Mesenchymal stem cell (in vitro differentiated cells and primary cell): ENCODE data around the gene LPP.
A peak's percentile ranks its signal among the peaks of the same experiment; 100 is the strongest.

Experiments used
- DNase-seq: peaks from one replicate; pipeline ENCODE4 v3.0.0-alpha.2; 2013
- H2AFZ ChIP-seq: one replicate; pipeline ENCODE4 v1.6.1; 2013; ENCODE audit warnings: low read depth, mild to moderate bottlenecking, control low read depth, inconsistent platforms, low read length, moderate library complexity
- H2AK5ac ChIP-seq: 2 replicates; pipeline ENCODE4 v1.6.1; 2013; ENCODE audit warnings: low read length, moderate library complexity, mild to moderate bottlenecking, inconsistent platforms; ENCODE audit not compliant: severe bottlenecking
- H2BK120ac ChIP-seq: one replicate; pipeline ENCODE4 v1.6.1; 2013; ENCODE audit warnings: low read depth, mild to moderate bottlenecking, inconsistent platforms, low read length, moderate library complexity
- H2BK12ac ChIP-seq, 2 experiments: one replicate each; pipeline ENCODE4 v1.6.1; 2013; ENCODE audit warnings: inconsistent platforms in 2 of 2, low read length in 2 of 2, mild to moderate bottlenecking in 2 of 2, moderate library complexity in 2 of 2, control low read depth in 1 of 2
- H2BK15ac ChIP-seq: one replicate; pipeline ENCODE4 v1.6.1; 2013; ENCODE audit warnings: mild to moderate bottlenecking, low read depth, inconsistent platforms; ENCODE audit not compliant: poor library complexity, severe bottlenecking
- H2BK5ac ChIP-seq: 2 replicates; pipeline ENCODE4 v1.6.1; 2013; ENCODE audit warnings: low read depth, mild to moderate bottlenecking, low read length, control low read depth, inconsistent platforms; ENCODE audit not compliant: poor library complexity, severe bottlenecking
- H3K14ac ChIP-seq, 2 experiments: one replicate each; pipeline ENCODE4 v1.6.1; 2013; ENCODE audit warnings: inconsistent platforms in 2 of 2, low read length in 2 of 2, control low read depth in 1 of 2, mild to moderate bottlenecking in 1 of 2, moderate library complexity in 1 of 2
- H3K18ac ChIP-seq, 2 experiments: one replicate each; pipeline ENCODE4 v1.6.1; 2013; ENCODE audit warnings: inconsistent platforms in 2 of 2, low read length in 2 of 2, control low read depth in 1 of 2, low read depth in 1 of 2, mild to moderate bottlenecking in 1 of 2
- H3K23ac ChIP-seq, 2 experiments: one replicate each; pipeline ENCODE4 v1.6.1; 2013; ENCODE audit warnings: inconsistent platforms in 2 of 2, low read length in 2 of 2, mild to moderate bottlenecking in 2 of 2, moderate library complexity in 2 of 2, control low read depth in 1 of 2
- H3K27ac ChIP-seq: 2 replicates; pipeline ENCODE4 v1.5.1; 2013; ENCODE audit warnings: mild to moderate bottlenecking, moderate library complexity, low read length, control low read depth, inconsistent platforms; ENCODE audit not compliant: poor library complexity, severe bottlenecking
- H3K27me3 ChIP-seq, 2 experiments: 2 replicates each; pipeline versions ENCODE4 v1.6.1 to v1.7.0; 2013; ENCODE audit warnings: low read length in 2 of 2, mild to moderate bottlenecking in 2 of 2, moderate library complexity in 2 of 2, control low read depth in 1 of 2, inconsistent platforms in 1 of 2; ENCODE audit not compliant: control insufficient read depth in 1 of 2, insufficient read depth in 1 of 2
- H3K36me3 ChIP-seq, 2 experiments: 2 replicates each; pipeline versions ENCODE4 v1.6.1 to v1.7.0; 2013; ENCODE audit warnings: low read length in 2 of 2, control low read depth in 1 of 2, inconsistent platforms in 1 of 2, low read depth in 1 of 2, mild to moderate bottlenecking in 1 of 2; ENCODE audit not compliant: insufficient read depth in 2 of 2, control insufficient read depth in 1 of 2
- H3K4ac ChIP-seq, 2 experiments: one replicate each; pipeline ENCODE4 v1.6.1; 2013; ENCODE audit warnings: inconsistent platforms in 2 of 2, low read length in 2 of 2, mild to moderate bottlenecking in 2 of 2, moderate library complexity in 2 of 2, control low read depth in 1 of 2, low read depth in 1 of 2
- H3K4me1 ChIP-seq: 2 replicates; pipeline ENCODE4 v1.6.1; 2013; ENCODE audit warnings: low read depth, low read length, control low read depth; ENCODE audit not compliant: control insufficient read depth, insufficient read depth
- H3K4me2 ChIP-seq: 2 replicates; pipeline ENCODE4 v1.6.1; 2013; ENCODE audit warnings: low read length, mild to moderate bottlenecking, inconsistent platforms; ENCODE audit not compliant: poor library complexity, severe bottlenecking
- H3K4me3 ChIP-seq, 2 experiments: 2 replicates each; pipeline versions ENCODE4 v1.5.1 to v1.7.0; 2013; ENCODE audit warnings: low read length in 2 of 2, mild to moderate bottlenecking in 2 of 2, control low read depth in 1 of 2, low read depth in 1 of 2; ENCODE audit not compliant: insufficient read depth in 1 of 2
- H3K79me1 ChIP-seq: replicated peaks from 2 replicates; pipeline ENCODE4 v1.6.1; 2013; ENCODE audit warnings: mild to moderate bottlenecking, control low read depth, low read length, inconsistent platforms; ENCODE audit not compliant: poor library complexity, severe bottlenecking
- H3K9ac ChIP-seq: 2 replicates; pipeline ENCODE4 v1.7.0; 2013; ENCODE audit warnings: mild to moderate bottlenecking, low read length, moderate library complexity
- H3K9me3 ChIP-seq: 2 replicates; pipeline ENCODE4 v1.7.0; 2013; ENCODE audit warnings: mild to moderate bottlenecking, low read length; ENCODE audit not compliant: control insufficient read depth
- H4K8ac ChIP-seq: one replicate; pipeline ENCODE4 v1.6.1; 2013; ENCODE audit warnings: inconsistent platforms, mild to moderate bottlenecking, low read length, moderate library complexity
- H4K91ac ChIP-seq: one replicate; pipeline ENCODE4 v1.6.1; 2013; ENCODE audit warnings: mild to moderate bottlenecking, low read length, inconsistent platforms
- WGBS: methylation state at CpG from one replicate; pipeline ENCODE4 v1.1.7; 2013; ENCODE audit warnings: mixed read lengths; 5-methylcytosine and 5-hydroxymethylcytosine counted together

The LPP gene

DNA sequence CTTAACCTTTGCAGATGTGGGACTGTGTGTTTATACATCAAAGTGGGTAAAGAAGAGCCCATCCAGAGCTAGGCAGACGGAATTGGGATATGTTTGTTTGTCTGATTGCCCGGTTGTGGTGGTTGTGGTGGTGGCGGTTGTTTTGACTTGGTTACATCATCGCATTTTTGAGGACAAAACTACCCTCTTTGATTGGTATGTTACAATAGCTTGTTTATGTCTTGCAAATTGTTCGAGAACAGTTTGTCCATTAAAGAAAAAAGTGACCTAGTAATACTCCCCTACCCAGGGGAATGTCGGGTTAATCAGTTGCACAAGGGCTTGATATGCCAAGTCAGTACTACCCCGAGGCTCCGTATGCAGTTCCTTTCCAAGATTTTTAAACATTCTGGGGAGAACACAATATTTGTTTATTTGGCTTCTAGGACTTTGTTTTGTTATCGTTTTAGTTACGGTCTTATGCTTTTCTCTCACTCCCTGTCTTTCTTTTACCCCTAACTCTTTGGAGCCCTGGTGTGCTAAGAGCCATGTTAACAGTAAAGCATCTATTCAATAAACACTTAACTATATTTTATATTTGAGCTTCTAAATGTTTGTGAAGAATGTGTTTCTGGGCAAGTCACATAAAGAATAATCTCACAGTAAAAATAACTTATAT is 315.4 kb downstream of the LPP start:
- no peak overlapping the region for H2BK12ac ChIP-seq
- peak overlapping the region; percentile 62 for H3K27ac ChIP-seq
- no peak overlapping the region for H3K4ac ChIP-seq
- no peaks in the 10 kb centered on the region for H3K4me1 ChIP-seq
- no peak overlapping the region for H4K91ac ChIP-seq
- H3K4me2 ChIP-seq = no peak overlapping the region
- H3K23ac ChIP-seq = no peak overlapping the region
- no peak overlapping the region for H3K14ac ChIP-seq
- H3K27me3 ChIP-seq = no peaks in the 10 kb centered on the region
- no peak overlapping the region for H2BK15ac ChIP-seq
- 56% methylated on average over 4 of the region's 10 CpGs for WGBS
- peak overlapping the region; percentile 65 for H3K9ac ChIP-seq
- peak; percentile 88 for DNase-seq
- H2AFZ ChIP-seq = no peak overlapping the region
- H2BK5ac ChIP-seq = no peak overlapping the region
- H3K9me3 ChIP-seq = no peaks in the 10 kb centered on the region
- H2AK5ac ChIP-seq = no peak overlapping the region
- peaks cover 0 to 2% of the 10 kb centered on the region in 2 experiments for H3K36me3 ChIP-seq
- H2BK120ac ChIP-seq = no peak overlapping the region
- peak overlapping the region in 1 of 2 experiments; percentile 25 for H3K18ac ChIP-seq
- H3K79me1 ChIP-seq = peaks cover 13% of the 10 kb centered on the region
- H3K4me3 ChIP-seq = peak overlapping the region in 1 of 2 experiments; percentile 13
- no peak overlapping the region for H4K8ac ChIP-seq

DNA sequence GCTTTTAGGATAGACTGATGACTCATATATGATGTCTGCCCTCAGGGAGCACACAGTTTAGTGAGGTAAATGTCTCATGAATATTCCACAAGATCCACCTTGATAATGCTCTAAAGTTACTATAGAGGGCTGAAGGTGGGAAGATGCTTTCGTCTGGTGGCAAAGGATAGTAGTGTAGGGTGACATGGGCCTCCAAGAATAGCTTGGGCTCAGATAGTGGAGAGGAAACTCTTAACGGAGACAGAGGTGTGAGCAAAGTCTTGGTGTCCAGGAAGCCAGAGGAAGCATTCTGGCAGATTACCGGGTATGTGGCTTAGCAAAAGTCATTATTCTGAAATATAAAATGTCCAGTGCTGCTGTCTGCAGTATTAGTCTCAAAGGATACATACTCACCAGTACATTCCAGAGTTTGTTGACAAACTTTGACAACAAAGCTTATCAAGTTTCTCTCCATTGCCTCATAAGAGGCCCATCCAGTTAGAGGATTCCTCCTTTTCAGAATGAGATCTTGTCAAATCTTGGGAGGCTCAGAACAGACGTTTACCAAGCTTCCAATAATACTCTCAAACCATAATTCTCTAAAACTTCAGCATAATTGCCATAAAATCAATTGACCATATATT is 316.7 kb downstream of the LPP start:
- no peak overlapping the region for H2BK5ac ChIP-seq
- H3K79me1 ChIP-seq = peaks cover 14% of the 10 kb centered on the region
- H2AK5ac ChIP-seq = no peak overlapping the region
- H2BK15ac ChIP-seq = no peak overlapping the region
- no peak overlapping the region for H3K4me2 ChIP-seq
- no peak overlapping the region for H3K4me3 ChIP-seq
- no peak overlapping the region for H3K14ac ChIP-seq
- WGBS = 89% methylated on average over 3 of the region's 4 CpGs
- H3K27me3 ChIP-seq = no peaks in the 10 kb centered on the region
- peak overlapping the region in 1 of 2 experiments; percentile 62 for H3K18ac ChIP-seq
- peaks cover 0 to 2% of the 10 kb centered on the region in 2 experiments for H3K36me3 ChIP-seq
- H3K4ac ChIP-seq = no peak overlapping the region
- H4K91ac ChIP-seq = no peak overlapping the region
- H3K4me1 ChIP-seq = no peaks in the 10 kb centered on the region
- no peak overlapping the region for H4K8ac ChIP-seq
- no peak overlapping the region for H2BK120ac ChIP-seq
- no peak for DNase-seq
- H3K9me3 ChIP-seq = no peaks in the 10 kb centered on the region
- H3K27ac ChIP-seq = no peak overlapping the region
- no peak overlapping the region for H2BK12ac ChIP-seq
- H2AFZ ChIP-seq = no peak overlapping the region
- no peak overlapping the region for H3K23ac ChIP-seq
- no peak overlapping the region for H3K9ac ChIP-seq

- Histone ChIP-seq H2BK120ac (no peak overlapping the region), H2BK12ac (no peak overlapping the region), H4K8ac (no peak overlapping the region), H3K27ac (no peak overlapping the region), H3K36me3 (peaks cover 0 to 2% of the 10 kb centered on the region in 2 experiments), H3K9ac (no peak overlapping the region), H3K18ac (no peak overlapping the region), H2BK5ac (no peak overlapping the region), H3K4me3 (no peak overlapping the region), H3K4me2 (no peak overlapping the region), H2AK5ac (no peak overlapping the region), H2AFZ (no peak overlapping the region), H3K27me3 (no peaks in the 10 kb centered on the region), H3K9me3 (no peaks in the 10 kb centered on the region), H3K4ac (no peak overlapping the region), H3K14ac (no peak overlapping the region), H3K23ac (no peak overlapping the region), H4K91ac (no peak overlapping the region), H2BK15ac (no peak overlapping the region), H3K4me1 (no peaks in the 10 kb centered on the region), H3K79me1 (peaks cover 9% of the 10 kb centered on the region)
- no peak for DNase-seq
Measured at GRCh38 chr3:188471723-188472122, 317.8 kb downstream of the LPP start.

DNA sequence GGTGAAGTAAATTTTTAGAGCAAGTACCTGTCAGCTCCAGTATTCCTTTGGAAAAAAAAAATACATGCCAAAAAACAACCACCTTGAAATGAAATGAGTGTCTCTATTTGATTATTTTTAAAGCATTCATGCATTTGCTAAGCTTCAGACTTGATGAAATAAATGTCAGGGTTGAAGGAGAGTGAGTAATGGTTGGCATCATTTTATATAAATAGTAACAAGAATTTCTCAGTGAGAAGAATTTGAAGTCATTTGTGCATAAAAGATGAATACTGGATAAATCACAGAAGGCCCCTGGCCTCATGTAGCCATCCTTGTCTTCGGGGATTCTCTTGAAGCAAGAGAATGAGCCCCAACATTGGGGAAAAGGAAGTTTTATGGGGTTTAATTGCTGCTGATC is 318.4 kb downstream of the LPP start:
- H2BK5ac ChIP-seq = no peak overlapping the region
- no peak overlapping the region for H3K14ac ChIP-seq
- no peak overlapping the region for H3K27ac ChIP-seq
- H2BK12ac ChIP-seq = no peak overlapping the region
- H2AK5ac ChIP-seq = no peak overlapping the region
- peak overlapping the region in 1 of 2 experiments; percentile 8 for H3K4ac ChIP-seq
- H3K9ac ChIP-seq = no peak overlapping the region
- no peak overlapping the region for H3K23ac ChIP-seq
- no peak overlapping the region for H4K8ac ChIP-seq
- peaks cover 0 to 2% of the 10 kb centered on the region in 2 experiments for H3K36me3 ChIP-seq
- H2BK15ac ChIP-seq = no peak overlapping the region
- H4K91ac ChIP-seq = no peak overlapping the region
- no peak overlapping the region for H3K18ac ChIP-seq
- no peaks in the 10 kb centered on the region for H3K27me3 ChIP-seq
- no peak overlapping the region for H2BK120ac ChIP-seq
- H3K4me2 ChIP-seq = no peak overlapping the region
- H3K4me3 ChIP-seq = no peak overlapping the region
- peaks cover 12% of the 10 kb centered on the region for H3K79me1 ChIP-seq
- H2AFZ ChIP-seq = no peak overlapping the region
- DNase-seq = no peak
- H3K4me1 ChIP-seq = no peaks in the 10 kb centered on the region
- H3K9me3 ChIP-seq = no peaks in the 10 kb centered on the region
- 100% methylated on average over 1 of the region's 1 CpG for WGBS
